Ascending aorta (tissue), 2 donors: Measurements from ENCODE around the gene MOSMO. TPM values are rescaled to one million over a fixed set of nuclear protein-coding genes. Genes with fewer than 3 reads are reported as not detected.

Source experiments
- DNase-seq, 2 donors: peaks; one replicate each; pipeline ENCODE4 v3.0.0-alpha.2; 2019; ENCODE audit warnings: low spot score in 2 of 2
- H3K27ac ChIP-seq, 2 donors: fragments of 200-600 bp; sonication (generic); one replicate each; pipeline ENCODE4 v1.5.1; 2016 to 2017; ENCODE audit warnings: mild to moderate bottlenecking in 1 of 2
- H3K27me3 ChIP-seq: fragments of 200-600 bp; sonication (generic); one replicate; pipeline ENCODE4 v1.5.1; 2017
- H3K36me3 ChIP-seq, 2 donors: fragments of 200-600 bp; sonication (generic); one replicate each; pipeline ENCODE4 v1.5.1; 2016
- H3K4me1 ChIP-seq, 2 donors: fragments of 200-600 bp; sonication (generic); one replicate each; pipeline ENCODE4 v1.5.1; 2016 to 2017; ENCODE audit warnings: mild to moderate bottlenecking in 1 of 2
- H3K4me3 ChIP-seq, 2 donors: fragments of 200-600 bp; sonication (generic); one replicate each; pipeline ENCODE4 v1.5.1; 2016 to 2017; ENCODE audit warnings: mild to moderate bottlenecking in 1 of 2
- H3K9me3 ChIP-seq, 2 donors: fragments of 200-600 bp; sonication (generic); one replicate each; pipeline ENCODE4 v1.5.1; 2016
- intact Hi-C: fragments of 100-400 bp; cut with DNase I; formaldehyde crosslinking; loops from one replicate; pipeline ENCODE4 v1.15.1; 2023
- total RNA-seq: library from RNA; depleted of rRNA; stranded (reverse); fragments of >200 nt; gene quantifications from one replicate; pipeline ENCODE4 v1.1.0, GENCODE V29; 2016
- TF ChIP-seq, protein P1 (sequence below), 3 experiments: fragments of 200-600 bp in 2 of 3; fragments of 450-650 bp in 1 of 3; sonication (generic) in 2 of 3; IDR thresholded peaks; one replicate each; pipeline ENCODE4 v1.5.1; 2016 to 2019; ENCODE audit warnings: antibody characterized with exemption in 3 of 3, mild to moderate bottlenecking in 1 of 3, moderate library complexity in 1 of 3

The MOSMO gene
- total RNA-seq, 1 donor from 2014 or later = 3.6 TPM

DNA sequence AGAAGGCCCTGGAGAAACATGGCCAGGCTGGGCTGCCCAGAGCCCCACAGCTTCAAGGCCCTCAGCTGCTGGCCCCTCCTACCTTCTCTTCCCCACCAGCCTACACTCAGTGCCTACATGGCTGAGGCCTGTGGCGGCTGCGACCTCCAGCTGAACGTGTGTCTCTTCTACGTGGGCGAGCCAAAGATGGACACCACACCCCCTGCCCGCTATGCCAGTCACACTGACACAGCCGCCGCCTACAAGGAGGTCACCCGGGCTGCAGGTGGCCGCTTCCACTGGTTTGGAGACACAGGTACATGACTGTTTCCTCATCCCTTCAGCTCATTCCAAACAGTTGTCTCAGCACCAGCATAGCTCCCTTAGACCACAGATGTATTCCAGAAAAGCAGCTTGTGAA is 124.9 kb downstream of the MOSMO start:
- no peak overlapping the region for H3K27ac ChIP-seq
- intact Hi-C loops = no loop called here
- H3K36me3 ChIP-seq = no peaks in the 10 kb centered on the region
- DNase-seq = no peak
- TF ChIP-seq, protein P1, sequence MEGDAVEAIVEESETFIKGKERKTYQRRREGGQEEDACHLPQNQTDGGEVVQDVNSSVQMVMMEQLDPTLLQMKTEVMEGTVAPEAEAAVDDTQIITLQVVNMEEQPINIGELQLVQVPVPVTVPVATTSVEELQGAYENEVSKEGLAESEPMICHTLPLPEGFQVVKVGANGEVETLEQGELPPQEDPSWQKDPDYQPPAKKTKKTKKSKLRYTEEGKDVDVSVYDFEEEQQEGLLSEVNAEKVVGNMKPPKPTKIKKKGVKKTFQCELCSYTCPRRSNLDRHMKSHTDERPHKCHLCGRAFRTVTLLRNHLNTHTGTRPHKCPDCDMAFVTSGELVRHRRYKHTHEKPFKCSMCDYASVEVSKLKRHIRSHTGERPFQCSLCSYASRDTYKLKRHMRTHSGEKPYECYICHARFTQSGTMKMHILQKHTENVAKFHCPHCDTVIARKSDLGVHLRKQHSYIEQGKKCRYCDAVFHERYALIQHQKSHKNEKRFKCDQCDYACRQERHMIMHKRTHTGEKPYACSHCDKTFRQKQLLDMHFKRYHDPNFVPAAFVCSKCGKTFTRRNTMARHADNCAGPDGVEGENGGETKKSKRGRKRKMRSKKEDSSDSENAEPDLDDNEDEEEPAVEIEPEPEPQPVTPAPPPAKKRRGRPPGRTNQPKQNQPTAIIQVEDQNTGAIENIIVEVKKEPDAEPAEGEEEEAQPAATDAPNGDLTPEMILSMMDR (IDR thresholded peaks at IDR 0.05) = no peak
- no peaks in the 10 kb centered on the region for H3K27me3 ChIP-seq
- no peak overlapping the region for H3K4me3 ChIP-seq
- no peaks in the 10 kb centered on the region for H3K4me1 ChIP-seq
- H3K9me3 ChIP-seq = peaks cover 0 to 5% of the 10 kb centered on the region in 2 donors

Other genes starting within 250 kb of the MOSMO start
- 12.3 TPM for gene NPIPB4, start 150.4 kb upstream of the MOSMO start, total RNA-seq
- gene UQCRC2, start 54.8 kb upstream of the MOSMO start, total RNA-seq = 66.3 TPM
- gene PDZD9, start 7.0 kb upstream of the MOSMO start, total RNA-seq = not detected
- not detected for gene VWA3A, start 84.4 kb downstream of the MOSMO start, total RNA-seq
- gene SDR42E2, start 154.4 kb downstream of the MOSMO start, total RNA-seq = not detected
- 31.9 TPM for gene EEF2K, start 198.2 kb downstream of the MOSMO start, total RNA-seq